Activated CD8-positive, alpha-beta memory T cell treated with anti-CD3 and anti-CD28 coated beads, Interleukin-2, amount 50 U/mL, for 24 hours (primary cell): ENCODE results near the gene PGAP3.

Experiments
- DNase-seq: peaks from one replicate; pipeline ENCODE4 v3.0.0-alpha.2; 2020; ENCODE audit errors: extremely low read depth

The PGAP3 gene

GRCh38 chr17:39672522-39673334, 15.1 kb downstream of the PGAP3 start:
- DNase-seq = no peak

DNA sequence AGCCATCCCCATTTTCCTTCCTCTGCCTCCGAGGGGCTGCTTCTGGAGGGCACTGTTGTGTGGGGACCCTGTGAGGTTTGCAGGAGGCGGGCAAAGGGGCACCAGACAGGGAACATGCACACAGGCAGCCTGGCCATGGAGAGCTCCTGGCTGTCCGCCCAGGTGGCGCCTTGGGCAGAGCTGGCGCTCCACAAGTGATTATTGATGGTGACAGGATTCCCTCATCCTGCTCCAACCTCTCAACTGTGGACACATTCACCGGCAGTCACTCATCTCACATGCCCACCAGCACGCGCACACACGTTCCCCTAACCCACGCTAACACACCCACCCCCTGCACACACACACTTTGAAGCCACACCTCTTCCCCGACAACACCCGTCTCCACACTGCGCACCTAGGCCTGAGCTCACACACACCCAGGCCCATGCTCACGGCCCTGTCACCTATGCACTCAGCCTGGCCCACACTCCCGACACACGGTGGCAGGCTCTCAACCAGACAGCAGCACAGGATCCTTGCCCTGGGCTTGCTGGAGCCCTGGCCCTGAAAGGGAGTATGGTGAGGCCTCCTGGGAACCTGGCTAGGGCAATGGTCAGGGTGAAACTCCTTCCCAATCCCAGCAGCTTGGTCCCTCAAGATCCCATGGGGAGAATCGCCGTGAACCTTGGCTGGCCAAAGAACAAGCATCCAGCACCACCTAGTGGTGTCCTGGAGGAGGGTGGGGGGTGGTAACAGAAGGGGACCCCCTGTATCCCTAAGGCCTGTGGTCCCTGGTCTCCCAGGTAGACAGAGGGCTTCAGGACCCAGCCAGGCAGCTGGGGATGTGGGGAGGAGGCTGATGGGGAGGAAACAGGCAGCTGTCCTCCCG, 16.0 kb downstream of the PGAP3 start:
- no peak for DNase-seq

GRCh38 chr17:39670746-39671145, 17.1 kb downstream of the PGAP3 start:
- no peak for DNase-seq

DNA sequence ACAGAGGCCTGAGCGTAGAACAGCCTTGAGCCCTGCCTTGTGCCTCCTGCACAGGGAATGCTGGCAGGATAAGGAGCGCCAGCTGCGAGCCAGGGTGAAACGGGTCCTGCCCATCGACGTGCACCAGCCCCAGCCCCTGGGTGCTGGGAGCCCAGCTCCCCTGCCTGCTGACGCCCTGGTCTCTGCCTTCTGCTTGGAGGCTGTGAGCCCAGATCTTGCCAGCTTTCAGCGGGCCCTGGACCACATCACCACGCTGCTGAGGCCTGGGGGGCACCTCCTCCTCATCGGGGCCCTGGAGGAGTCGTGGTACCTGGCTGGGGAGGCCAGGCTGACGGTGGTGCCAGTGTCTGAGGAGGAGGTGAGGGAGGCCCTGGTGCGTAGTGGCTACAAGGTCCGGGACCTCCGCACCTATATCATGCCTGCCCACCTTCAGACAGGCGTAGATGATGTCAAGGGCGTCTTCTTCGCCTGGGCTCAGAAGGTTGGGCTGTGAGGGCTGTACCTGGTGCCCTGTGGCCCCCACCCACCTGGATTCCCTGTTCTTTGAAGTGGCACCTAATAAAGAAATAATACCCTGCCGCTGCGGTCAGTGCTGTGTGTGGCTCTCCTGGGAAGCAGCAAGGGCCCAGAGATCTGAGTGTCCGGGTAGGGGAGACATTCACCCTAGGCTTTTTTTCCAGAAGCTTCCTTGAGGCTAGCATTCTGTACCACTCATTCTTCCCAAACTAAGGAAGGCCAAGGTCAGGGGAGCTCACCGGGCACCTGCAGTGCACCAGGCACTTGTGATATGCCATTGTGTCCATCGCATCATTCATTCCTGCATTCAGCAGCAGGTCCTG, 17.7 kb downstream of the PGAP3 start:
- no peak for DNase-seq

- peak; percentile 29 for DNase-seq
These were observed 19.6 kb downstream of the PGAP3 start, which contains the start of gene PNMT for GRCh38 chr17:39667945-39668924. Gene PNMT (plus strand): TSS chr17:39668453. CDS start chr17:39668476, 23 bp downstream.

DNA sequence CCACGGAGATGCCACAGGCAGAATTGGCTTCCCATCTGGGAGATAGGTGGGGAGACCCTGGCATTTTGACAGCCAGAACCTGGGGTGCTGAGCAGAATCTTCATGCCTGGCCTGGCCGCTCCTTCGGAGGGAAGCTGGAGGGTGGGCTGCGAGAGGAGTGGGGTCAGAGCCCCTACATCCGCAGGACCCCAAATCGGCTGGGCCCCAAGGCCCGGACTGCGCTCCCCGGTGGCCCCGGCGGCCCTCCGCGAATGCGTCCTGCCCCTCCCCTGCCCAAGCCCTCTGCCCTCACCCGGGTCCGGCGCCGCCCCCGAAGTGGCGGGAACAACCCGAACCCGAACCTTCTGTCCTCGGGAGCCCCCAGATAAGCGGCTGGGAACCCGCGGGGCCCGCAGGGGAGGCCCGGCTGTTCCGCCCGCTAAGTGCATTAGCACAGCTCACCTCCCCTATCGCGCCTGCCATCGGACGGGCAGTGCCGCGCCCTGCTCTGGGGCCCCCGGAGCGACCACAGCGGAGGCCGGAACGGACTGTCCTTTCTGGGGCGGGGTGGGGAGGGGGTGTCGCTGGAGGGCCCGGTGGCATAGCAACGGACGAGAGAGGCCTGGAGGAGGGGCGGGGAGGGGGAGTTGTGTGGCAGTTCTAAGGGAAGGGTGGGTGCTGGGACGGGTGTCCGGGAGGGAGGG, 20.5 kb downstream of the PGAP3 start:
- no peak for DNase-seq

GRCh38 chr17:39666601-39667261, 21.1 kb downstream of the PGAP3 start:
- no peak for DNase-seq

DNA sequence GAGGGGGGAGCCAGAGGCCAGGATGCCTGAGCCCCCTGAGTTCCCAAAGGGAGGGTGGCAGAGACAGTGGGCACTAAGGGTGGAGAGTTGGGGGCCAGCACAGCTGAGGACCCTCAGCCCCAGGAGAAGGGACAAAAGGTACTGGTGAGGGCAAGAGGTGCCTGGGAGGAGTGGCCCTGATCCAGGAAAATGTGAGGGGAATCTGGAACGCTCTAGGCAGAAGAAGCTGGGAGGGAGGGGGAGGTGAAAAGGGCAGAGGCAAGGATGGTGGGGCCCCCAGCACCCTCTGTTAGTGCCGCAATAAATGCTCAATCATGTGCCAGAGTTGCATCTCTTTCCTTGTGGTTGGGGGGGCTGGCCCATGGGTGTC, 21.6 kb downstream of the PGAP3 start:
- no peak for DNase-seq

- no peak for DNase-seq
These were observed 22.1 kb downstream of the PGAP3 start for GRCh38 chr17:39665642-39666224.

GRCh38 chr17:39664581-39665561, 23.0 kb downstream of the PGAP3 start, which contains the start of gene TCAP:
Gene TCAP (plus strand): TSS chr17:39665349. CDS start chr17:39665360, 11 bp downstream.
- DNase-seq = no peak

DNA sequence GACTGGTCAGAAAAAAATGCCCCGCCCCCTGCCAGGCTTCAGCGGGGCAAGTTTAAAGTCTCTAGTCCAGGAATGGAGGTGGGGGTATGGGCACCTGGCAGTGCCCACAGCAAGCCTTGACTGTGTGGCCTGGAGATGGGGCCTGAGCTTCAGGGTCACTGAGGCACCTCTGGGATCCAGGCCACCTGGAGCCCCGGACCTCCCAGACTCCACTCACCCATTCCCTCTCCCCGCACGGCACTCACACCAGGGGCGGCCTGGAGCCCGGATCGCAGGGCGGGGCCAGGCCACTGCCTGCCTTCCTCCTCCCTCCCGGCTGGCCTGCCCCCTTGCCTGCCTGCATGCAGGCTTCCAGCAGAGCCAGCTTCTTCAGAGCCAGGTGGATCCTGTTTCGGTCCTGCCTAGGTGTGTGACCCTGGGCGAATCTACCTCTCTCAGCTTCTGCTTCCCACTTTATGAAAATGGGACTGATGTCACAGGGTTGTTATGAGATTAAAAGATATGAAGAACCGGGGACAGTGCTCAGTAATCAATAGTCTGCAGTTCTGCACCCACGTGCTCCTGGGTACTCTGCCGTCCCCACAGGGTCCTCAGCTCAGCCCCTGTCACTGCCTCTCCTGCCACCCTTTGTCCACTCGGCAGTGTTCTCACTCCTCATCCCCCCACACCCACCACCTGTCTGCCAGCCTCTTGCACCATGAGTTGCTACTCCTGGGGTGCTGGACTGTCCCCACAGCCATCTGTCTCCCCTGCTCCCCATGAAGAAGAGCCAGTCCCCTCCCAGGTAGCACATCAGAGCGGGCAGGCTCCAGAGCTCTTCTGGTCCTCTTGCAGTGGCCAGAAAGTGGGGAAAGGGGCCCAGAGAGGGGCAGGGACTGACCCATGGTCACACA, 23.9 kb downstream of the PGAP3 start:
- no peak for DNase-seq

DNA sequence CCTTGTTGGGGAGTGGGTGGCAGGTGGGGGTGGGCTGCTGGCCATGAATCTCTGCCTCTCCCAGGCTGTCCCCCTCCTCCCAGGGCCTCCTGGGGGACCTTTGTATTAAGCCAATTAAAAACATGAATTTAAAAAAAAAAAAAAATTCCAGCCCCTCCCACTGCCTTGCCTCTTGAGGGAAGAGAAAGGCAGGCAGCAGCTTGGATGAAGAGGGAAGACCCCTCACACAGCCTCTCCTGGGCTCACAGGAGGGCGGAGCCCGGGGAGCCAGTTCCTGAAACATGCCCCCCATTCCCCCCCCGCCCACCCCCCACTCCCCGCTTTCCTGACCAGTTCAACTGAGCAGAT, 24.5 kb downstream of the PGAP3 start:
- no peak for DNase-seq

DNA sequence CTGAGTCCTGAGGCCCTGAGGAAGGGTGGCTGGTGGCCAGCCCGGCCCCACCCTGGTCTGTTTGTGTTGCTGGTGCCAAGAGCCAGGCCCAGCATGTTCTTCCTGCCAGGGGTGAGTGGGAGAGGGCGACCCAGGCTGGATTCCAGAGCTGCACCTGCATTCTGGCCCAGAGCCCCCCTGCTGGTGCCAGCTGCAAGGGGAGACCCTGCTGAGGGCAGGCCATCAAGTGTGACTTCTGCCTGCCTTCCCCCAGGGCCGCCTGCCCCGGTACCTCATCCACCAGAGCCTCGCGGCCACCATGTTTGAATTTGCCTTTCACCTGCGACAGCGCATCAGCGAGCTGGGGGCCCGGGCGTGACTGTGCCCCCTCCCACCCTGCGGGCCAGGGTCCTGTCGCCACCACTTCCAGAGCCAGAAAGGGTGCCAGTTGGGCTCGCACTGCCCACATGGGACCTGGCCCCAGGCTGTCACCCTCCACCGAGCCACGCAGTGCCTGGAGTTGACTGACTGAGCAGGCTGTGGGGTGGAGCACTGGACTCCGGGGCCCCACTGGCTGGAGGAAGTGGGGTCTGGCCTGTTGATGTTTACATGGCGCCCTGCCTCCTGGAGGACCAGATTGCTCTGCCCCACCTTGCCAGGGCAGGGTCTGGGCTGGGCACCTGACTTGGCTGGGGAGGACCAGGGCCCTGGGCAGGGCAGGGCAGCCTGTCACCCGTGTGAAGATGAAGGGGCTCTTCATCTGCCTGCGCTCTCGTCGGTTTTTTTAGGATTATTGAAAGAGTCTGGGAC, 25.1 kb downstream of the PGAP3 start:
- DNase-seq = no peak

- DNase-seq = no peak
These were observed 25.9 kb downstream of the PGAP3 start for GRCh38 chr17:39661744-39662541.
